ENCODE measurements around the gene SLC22A5.
"Not testable (repeated sequence)": the region's sequence is repeated elsewhere in the genome, so short reads cannot be mapped to it uniquely, and the experiment has no call there.

SLC22A5 gene

DNA sequence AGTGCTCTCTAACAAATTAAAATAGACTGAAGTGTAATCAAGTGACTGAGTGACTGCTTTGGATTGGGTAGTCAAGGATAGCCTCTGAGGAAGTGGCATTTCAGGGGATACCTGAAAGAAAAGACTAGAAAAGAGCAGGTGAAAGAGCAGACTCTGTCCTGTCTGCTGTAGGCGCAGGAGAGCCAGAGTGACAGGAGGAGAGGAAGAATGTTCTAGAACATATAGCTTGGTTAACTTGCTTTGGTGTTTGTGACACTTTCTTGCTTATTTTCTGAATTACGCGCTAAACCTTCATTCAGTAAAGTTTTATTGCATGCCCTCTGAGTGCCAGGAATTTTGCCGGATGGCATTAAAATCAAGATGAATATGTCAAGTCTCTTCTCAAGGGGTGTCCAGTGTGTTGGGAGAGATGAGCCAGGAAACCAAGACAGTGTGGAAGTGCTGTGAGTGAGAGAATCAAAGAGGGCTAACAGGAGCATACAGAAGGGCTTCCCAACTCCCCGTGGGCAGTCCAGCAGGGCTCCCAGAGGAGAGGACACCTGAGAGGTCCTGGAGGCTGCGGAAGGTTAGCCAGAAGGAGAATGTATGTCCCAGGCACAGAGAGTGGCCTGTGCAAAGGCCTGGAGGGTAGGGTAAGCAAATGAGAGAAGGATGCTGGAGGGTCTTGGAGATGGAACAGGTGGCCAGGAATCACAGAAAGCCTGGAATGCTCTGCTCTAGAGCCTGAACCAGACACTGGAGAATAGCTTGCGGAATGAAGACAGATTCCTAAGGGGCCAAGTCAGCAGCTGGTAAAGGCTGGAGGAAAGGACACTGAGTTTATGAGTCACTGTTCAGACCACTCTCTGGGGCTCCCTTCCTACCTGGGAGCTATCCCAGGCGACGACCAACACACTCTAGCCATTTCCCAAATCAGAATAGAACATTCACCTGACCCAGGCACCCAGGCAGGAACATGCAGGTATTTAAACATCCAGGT lies 59.3 kb downstream of the SLC22A5 start:
- DNase-seq, result no peak

DNA sequence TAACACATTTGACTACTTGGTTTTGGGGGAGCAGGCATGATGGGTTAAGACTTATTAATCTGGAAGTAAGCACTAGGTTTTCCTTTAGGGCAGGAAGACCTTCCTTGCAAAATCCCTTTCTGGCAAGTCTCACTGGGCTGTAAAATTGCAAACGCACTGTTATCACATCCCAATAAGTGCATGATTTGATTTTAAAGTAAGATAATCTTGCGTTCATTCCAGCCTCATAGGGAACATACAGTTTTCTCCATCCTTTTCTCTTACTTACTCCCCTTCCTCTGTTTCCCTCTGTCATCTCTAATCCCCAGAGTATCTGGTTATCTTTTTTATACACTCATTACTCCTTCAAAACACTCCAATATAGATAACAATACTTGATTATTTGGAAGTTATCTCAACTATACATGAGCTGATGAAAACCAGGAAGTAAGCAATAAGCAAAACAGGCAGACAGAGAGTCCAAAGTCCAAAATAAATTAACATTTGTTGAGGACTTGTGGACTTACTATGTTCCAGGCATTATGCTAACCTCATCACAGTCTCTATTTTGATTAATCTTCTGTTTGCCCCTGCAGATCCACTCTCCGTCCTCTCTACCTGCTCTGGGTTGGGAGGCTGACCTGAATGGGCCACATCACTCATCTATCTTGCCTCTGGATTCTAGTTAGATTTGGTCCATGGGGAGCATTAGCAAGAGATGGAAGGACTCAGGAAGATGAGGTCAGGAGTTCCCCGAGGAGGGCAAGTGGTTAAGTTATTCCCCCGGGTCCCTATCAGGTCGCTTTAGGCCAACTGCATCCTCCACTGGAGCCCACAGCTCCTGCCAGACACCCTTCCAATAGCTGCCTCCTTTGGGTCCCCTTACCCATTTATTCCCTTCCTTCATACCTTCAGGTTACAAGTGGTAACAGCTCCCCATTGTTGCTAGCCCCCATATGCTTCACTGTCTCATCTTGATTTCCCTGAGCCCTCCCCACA lies 60.2 kb downstream of the SLC22A5 start:
- DNase-seq, result no peak

DNA sequence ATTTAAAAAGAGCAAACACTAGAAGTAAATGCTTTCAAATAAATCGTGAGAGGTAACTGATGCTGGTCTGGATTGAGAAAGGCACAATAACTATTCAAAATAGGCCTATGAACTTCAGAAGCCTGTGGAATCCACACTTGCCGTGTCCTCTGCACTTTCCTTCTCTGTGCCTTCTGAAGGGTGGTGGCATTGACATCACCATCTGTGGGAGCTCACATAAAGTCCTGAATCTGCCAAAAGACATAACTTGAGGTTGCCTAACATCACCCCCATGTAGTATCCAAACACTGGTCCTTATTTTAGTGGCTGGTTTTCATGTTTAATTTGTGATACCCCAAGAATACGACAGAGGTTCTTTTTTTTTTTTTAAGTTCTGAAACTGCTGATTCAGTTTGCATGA lies 61.2 kb downstream of the SLC22A5 start:
- DNase-seq, result no peak

DNA sequence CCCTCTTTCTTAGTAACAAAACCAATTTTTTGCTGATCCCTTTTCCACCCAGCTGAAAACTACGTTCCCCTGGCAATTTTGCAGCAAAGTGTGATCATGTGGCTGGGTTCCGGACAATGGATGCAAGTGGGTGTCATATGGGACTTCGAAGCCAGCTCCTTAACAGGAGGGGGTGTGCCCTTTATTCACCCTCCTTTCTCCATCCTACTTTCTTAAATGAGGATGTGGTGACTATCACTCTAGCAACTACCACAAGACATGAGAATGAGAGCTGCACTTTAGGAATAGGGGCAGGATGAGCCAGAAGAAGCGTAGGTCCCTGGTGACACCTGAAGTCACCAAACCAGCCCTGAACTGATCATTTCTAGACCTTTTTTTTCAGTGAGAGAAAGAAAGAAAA lies 62.1 kb downstream of the SLC22A5 start:
- no peak for DNase-seq

DNA sequence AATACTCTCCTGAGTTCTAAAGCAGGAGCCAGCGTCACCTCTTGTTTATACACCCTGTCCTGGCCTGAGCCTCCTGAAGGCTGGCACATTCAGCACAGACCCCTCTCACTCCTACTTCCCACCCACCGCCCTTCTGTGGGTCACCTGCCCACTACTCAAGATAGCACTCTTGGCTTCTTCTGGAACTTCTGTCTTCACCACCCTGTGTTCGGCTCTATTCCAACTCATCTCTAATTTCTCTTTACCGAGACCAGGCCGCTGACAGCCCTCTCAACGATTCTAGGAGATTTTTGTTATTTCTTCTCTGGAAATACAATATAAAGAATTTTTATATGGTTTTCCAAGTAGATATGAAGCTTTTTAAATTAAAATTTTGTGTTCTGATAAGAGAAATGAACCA lies 63.6 kb downstream of the SLC22A5 start:
- DNase-seq, result no peak

DNA sequence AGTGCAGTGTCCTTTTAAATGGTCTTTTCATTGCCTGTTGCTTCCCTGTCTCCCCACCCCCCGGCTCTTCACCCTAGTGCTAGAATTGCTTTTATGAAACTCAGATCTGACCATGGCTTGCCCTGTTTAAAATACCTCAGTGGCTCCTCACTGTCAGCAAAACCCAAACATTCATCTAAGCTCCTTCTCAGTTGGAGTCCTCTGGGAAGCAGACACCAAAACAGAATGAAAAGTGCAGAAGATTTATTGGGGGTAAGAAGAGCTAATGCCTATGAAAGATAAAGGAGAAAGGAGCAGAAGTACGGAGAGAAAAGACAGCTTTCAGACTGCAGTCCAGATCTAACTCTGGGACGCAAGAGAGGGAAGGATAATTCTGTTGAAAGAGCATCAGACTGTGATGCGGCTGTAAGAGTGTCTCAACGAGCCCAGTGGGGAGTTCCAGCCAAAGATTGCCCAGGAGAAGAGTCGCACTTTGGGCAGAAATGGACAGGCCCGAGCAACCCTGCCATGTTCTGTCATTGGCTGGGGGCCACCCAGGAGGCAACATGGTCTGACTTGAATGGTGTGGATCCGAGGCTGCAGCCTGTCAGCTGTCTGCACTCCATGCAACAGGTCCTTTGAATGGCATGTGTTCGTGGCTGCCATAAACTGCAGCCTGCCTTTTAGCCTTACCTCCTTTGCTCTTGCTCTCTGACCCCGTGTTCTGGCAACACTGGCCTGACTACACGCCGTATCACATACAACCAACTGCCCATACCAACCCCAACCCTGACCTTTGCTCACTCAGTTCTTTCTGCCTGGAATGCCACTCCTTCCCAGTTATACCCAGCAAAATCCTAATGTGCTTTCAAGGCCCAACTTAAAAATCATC lies 65.1 kb downstream of the SLC22A5 start:
- DNase-seq, result no peak

DNA sequence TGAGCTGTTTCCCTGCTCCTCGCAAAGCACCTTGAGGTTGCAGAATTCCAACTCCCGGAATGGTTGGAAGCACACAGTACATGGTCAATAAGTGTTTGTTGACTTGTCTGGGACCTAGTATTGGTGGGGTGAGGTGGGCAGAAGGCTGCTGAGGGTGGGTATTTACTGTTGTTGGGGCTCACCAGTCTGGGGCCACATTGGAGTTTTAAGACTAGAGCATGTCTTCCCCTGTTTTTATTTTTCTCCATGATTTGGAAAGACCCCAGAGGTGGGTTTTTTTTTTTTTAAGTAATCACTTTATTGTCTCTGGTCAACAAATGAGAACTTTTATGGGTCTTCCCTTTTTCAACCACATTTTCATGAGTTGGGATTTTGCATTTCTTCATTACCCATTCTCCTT lies 65.9 kb downstream of the SLC22A5 start:
- DNase-seq, result no peak

DNA sequence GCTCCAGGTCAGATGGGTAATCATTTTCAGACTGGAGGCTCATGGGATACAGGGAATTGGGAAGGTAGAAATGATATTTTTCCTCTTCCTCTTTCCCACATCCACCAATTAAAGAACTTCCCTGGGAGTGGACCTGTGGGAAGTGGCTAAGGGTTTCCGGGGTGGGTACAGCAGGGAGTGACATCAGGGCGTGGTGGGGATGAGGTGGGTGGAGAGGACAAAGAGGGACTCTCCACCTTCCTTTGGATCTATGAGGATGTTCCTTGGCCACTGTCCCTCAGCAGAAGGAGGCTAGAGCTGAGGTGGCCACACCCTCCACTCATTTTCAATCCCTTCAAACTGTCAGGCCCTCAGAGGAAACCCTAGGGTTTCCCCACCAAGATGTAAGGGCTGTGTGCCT lies 66.4 kb downstream of the SLC22A5 start:
- DNase-seq, result no peak

DNA sequence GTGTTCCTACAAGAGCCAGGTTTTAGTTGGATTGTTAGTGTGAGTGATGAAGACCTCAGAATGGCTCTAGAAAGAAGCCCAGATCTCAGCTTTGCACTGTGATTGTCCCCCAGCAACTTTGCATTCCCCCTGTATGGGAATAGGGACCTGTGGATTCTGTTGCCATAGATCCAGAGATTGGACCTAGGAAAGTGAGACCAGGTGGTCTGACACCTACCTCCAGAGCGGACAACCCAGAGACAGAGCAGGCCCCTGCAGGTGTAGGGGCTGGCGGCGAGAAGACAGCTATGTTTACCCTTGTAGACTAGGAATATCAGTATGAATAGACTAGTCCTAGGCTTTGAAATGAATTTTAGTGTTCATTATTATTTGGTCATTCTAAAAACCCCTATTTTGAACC lies 67.4 kb downstream of the SLC22A5 start:
- DNase-seq, result no peak

DNA sequence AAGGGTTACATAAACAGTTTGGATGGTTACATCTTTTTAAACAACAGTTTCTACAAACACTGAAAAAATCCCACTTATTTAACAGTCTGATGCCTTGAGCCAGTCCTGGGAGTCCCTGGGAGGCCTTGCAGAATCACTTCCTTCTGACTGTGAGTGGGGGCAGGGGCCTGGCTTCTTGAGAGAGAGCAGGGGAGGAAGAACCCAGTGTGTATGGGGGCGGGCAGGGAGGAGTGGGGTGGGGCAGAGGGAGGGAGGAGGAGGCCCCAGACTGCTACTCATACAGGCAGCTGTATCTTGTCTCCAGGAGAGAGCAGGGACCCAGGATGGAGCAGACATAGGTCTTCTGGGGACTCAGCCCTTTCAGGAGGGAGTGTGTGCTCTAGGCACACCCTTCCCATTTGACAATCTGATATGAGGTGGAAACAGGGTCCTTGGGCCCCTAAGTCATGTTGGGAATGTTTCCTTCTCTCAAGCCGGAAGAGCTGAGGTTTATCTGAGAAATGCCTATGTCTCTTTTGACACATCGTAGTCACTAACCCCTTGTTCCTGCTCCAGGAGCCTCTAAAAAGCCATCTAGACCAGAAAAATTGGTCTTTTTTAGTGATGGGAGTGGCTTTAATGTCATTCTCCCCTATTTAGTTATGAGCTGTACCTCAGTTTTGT lies 68.2 kb downstream of the SLC22A5 start:
- peak; percentile 83 for DNase-seq

DNA sequence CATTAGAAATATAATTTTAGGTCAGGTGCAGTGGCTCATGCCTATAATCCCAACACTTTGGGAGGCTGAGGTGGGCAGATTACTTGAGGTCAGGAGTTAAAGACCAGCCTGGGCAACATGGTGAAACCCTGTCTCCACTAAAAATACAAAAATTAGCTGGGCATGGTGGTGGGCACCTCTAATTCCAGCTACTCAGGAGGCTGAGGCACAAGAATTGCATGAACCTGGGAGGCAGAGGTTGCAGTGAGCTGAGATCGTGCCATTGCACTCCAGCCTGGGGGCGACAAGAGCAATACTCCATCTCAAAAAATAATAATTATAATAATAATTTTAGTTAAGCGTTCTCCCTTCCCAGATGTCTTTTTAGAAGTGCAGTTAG lies 68.7 kb downstream of the SLC22A5 start:
- DNase-seq, result not testable (repeated sequence)

DNA sequence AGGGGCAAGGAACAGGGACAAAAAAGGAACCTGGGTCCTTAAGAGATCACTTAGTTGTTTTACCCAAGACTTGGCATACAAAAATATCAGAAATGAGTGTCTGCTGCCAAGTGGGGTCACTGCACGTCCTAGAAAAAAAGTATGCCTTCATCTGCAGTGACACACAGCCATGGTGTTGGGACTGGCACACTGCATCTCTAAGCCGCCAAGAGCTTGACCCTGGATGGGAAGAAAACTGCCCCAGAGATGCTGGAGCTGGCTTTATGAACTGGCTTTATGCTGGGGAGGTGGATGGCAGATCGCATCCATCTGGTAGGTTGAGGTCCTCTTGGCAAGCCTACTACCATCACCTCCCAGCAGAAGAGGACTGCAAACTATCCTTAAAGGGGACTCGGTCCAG lies 69.4 kb downstream of the SLC22A5 start:
- no peak for DNase-seq

DNA sequence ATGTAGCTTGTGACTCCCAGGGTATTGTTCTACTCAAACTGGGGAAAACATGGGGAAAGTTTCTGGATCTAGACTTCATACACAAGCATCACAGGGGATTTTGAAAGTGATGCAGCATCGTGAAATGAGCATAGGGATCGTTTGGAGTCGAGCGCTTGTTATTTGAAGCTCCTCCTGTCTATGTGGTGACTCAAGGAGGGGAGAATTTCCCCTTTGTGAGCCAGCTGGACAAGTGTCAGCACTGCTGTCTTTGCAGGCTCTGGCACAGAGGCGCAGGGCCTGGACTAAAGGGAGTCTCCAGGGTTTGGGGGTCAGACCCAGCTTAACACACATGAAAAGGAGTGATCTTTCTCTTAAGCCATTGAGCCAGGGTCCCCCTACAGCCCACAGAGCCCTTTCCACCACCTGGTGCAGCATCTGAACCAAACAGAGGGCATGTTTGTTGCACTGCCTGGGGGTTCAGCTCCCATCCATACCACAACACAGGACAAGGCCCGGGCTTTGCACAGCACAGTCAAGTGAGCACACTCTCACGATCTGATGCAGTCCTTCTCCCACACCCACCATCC lies 70.1 kb downstream of the SLC22A5 start:
- no peak for DNase-seq

DNA sequence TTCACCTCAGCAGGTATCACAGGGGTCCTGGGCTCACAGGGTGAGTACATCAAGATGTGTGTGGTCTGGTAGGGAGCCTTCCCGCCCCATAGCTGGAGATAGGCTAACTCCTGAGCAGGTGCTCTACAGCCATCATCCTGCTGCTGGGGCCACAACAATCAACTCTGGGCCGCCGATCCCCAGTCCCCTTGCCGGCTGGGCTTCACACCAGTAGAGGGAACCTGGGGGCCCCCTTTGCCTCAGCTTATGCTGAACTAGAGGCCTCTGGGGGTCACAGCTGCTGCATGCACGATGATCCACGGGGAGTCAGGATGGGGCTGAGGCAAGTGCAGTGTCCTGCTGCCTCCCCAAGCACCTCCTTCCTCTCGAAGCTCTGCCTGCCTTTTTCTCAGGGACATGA lies 74.6 kb downstream of the SLC22A5 start:
- no peak for DNase-seq
